OCI-LY1 (cell line): ENCODE data around the gene ADPRM.

Experiments
- EZH2 ChIP-seq: fragments of 200-600 bp; sonication (generic), shearing (Covaris generic); IDR thresholded peaks from 2 replicates; pipeline ENCODE4 v1.8.0; 2017; ENCODE audit warnings: borderline replicate concordance, mixed run types, mild to moderate bottlenecking, antibody characterized with exemption, low read length, moderate library complexity, mixed read lengths
- TF ChIP-seq, protein P1 (sequence below): fragments of 200-600 bp; sonication (generic), shearing (Covaris generic); IDR thresholded peaks from 2 replicates; pipeline ENCODE4 v1.5.1; 2017; ENCODE audit warnings: mild to moderate bottlenecking, antibody characterized with exemption, low read length, moderate library complexity, mixed read lengths

DNA sequence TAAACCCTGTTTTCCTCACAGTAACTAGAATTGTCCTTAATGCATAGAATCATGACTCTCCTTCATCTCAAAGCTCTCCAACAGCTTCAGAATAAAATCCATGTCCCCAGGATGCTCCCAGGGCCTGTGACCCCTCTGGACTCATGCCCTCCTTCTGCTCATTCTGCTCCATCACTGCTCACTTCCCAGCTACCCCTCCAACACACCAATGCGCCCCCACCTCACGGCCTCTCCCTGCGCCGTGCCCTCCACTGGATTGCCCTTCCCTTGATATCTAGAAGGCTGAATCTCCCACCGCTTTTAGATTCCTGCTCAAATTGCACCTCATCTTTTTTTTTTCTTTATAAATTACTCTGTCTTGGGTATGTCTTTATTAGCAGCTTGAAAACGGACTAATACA is 45.0 kb downstream of the ADPRM start:
- TF ChIP-seq, protein P1, sequence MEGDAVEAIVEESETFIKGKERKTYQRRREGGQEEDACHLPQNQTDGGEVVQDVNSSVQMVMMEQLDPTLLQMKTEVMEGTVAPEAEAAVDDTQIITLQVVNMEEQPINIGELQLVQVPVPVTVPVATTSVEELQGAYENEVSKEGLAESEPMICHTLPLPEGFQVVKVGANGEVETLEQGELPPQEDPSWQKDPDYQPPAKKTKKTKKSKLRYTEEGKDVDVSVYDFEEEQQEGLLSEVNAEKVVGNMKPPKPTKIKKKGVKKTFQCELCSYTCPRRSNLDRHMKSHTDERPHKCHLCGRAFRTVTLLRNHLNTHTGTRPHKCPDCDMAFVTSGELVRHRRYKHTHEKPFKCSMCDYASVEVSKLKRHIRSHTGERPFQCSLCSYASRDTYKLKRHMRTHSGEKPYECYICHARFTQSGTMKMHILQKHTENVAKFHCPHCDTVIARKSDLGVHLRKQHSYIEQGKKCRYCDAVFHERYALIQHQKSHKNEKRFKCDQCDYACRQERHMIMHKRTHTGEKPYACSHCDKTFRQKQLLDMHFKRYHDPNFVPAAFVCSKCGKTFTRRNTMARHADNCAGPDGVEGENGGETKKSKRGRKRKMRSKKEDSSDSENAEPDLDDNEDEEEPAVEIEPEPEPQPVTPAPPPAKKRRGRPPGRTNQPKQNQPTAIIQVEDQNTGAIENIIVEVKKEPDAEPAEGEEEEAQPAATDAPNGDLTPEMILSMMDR, result no peak
- no peak for TF ChIP-seq EZH2
